Measurements from ENCODE around the gene DLEC1.
A peak's percentile ranks its signal among the peaks of the same experiment; 100 is the strongest.

Gene DLEC1

GRCh38 chr3:38151667-38152265 is 112.8 kb downstream of the DLEC1 start:
- TF ChIP-seq EZH2phosphoT487 (IDR thresholded peaks at IDR 0.05; ENCODE audit: low read depth) (no peak), CTCF (IDR thresholded peaks at IDR 0.05; ENCODE audit: low read depth, low read length) (no peak)
- Histone ChIP-seq H3K9ac (ENCODE audit: low read length) (no peak overlapping the region), H2AFZ (ENCODE audit: low read depth, low read length) (peak overlapping the region; percentile 44), H3K4me2 (ENCODE audit: low read length) (peak overlapping the region; percentile 25), H3K9me3 (ENCODE audit: insufficient read depth, low read length) (peaks cover 11% of the 10 kb centered on the region; the same call in 1 of the 2 replicates), H3K79me2 (ENCODE audit: low read length) (no peaks in the 10 kb centered on the region), H3K27me3 (ENCODE audit: low read depth, low read length) (no peaks in the 10 kb centered on the region), H3K4me3 (ENCODE audit: low read length) (no peak overlapping the region), H3K4me1 (ENCODE audit: low read length) (peaks cover 85% of the 10 kb centered on the region), H3K27ac (ENCODE audit: low read length) (peak overlapping the region; percentile 27), H3K36me3 (replicated peaks; ENCODE audit: low read depth, low read length) (peaks cover 2% of the 10 kb centered on the region), H4K20me1 (ENCODE audit: insufficient read depth, low read length) (no peaks in the 10 kb centered on the region)

DNA sequence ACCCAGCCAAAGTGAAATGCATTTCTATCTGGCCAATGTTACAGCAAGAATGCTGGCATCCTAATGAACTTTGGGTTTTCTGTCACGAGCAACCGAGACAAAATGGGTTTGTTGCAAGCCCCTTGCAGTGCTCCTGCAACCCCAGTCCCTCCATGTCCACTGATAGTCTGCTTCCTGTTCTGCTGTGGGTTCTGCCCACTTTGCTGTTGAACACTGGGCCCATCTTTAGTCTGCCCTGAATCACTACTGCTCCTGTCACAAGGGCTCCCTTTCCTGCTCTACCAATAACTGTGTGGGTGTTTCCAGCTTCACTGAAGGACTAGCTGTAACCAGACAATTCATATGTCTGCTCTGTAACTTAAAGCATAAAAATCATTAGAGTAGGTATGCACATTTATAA is 113.6 kb downstream of the DLEC1 start:
- H3K9me3 ChIP-seq (ENCODE audit: insufficient read depth, low read length) = peaks cover 3% of the 10 kb centered on the region; the same call in 1 of the 2 replicates
- no peak overlapping the region for H3K4me3 ChIP-seq (ENCODE audit: low read length)
- H4K20me1 ChIP-seq (ENCODE audit: insufficient read depth, low read length) = no peaks in the 10 kb centered on the region
- TF ChIP-seq EZH2phosphoT487 (IDR thresholded peaks at IDR 0.05; ENCODE audit: low read depth) = no peak
- no peak for TF ChIP-seq CTCF (IDR thresholded peaks at IDR 0.05; ENCODE audit: low read depth, low read length)
- no peaks in the 10 kb centered on the region for H3K27me3 ChIP-seq (ENCODE audit: low read depth, low read length)
- H3K79me2 ChIP-seq (ENCODE audit: low read length) = no peaks in the 10 kb centered on the region
- H3K4me1 ChIP-seq (ENCODE audit: low read length) = peaks cover 90% of the 10 kb centered on the region
- H3K9ac ChIP-seq (ENCODE audit: low read length) = no peak overlapping the region
- no peaks in the 10 kb centered on the region for H3K36me3 ChIP-seq (replicated peaks; ENCODE audit: low read depth, low read length)
- no peak overlapping the region for H2AFZ ChIP-seq (ENCODE audit: low read depth, low read length)
- no peak overlapping the region for H3K4me2 ChIP-seq (ENCODE audit: low read length)
- no peak overlapping the region for H3K27ac ChIP-seq (ENCODE audit: low read length)

GRCh38 chr3:38153221-38153620 is 114.2 kb downstream of the DLEC1 start:
- no peak overlapping the region for H3K9ac ChIP-seq (ENCODE audit: low read length)
- H3K4me2 ChIP-seq (ENCODE audit: low read length) = no peak overlapping the region
- H2AFZ ChIP-seq (ENCODE audit: low read depth, low read length) = no peak overlapping the region
- no peak overlapping the region for H3K4me3 ChIP-seq (ENCODE audit: low read length)
- H3K4me1 ChIP-seq (ENCODE audit: low read length) = peaks cover 90% of the 10 kb centered on the region
- TF ChIP-seq CTCF (IDR thresholded peaks at IDR 0.05; ENCODE audit: low read depth, low read length) = no peak
- H3K27me3 ChIP-seq (ENCODE audit: low read depth, low read length) = no peaks in the 10 kb centered on the region
- H3K27ac ChIP-seq (ENCODE audit: low read length) = peak overlapping the region; percentile 84; the same call in 1 of the 2 replicates
- H3K79me2 ChIP-seq (ENCODE audit: low read length) = no peaks in the 10 kb centered on the region
- no peaks in the 10 kb centered on the region for H4K20me1 ChIP-seq (ENCODE audit: insufficient read depth, low read length)
- no peaks in the 10 kb centered on the region for H3K36me3 ChIP-seq (replicated peaks; ENCODE audit: low read depth, low read length)
- no peaks in the 10 kb centered on the region for H3K9me3 ChIP-seq (ENCODE audit: insufficient read depth, low read length)

DNA sequence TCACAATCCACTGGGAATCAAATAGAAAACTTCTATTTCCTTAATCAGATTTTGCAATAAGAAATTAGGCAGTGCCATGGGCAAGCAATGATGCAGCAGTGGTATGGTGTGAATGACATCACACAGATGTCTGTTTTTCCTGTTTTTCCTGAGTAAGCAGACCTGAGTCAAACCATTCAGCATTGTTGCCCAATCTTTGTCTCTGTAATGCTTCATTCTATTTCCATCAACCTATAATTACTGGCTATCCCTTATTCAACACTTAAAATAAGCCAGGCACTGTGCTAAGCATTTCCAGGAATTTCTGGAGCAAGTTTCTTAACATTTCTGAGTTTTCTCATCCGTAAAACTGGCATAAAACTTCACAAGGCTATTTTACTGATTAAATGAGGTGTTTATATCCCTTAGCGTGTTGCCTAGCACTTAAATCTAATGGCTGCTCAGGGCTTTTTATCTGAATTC is 115.1 kb downstream of the DLEC1 start:
- peak overlapping the region; percentile 47 for H3K9ac ChIP-seq (ENCODE audit: low read length)
- no peaks in the 10 kb centered on the region for H3K9me3 ChIP-seq (ENCODE audit: insufficient read depth, low read length)
- peak overlapping the region; percentile 71 for H3K4me2 ChIP-seq (ENCODE audit: low read length)
- H3K27ac ChIP-seq (ENCODE audit: low read length) = peak overlapping the region; percentile 84
- H3K4me1 ChIP-seq (ENCODE audit: low read length) = peaks cover 93% of the 10 kb centered on the region
- no peaks in the 10 kb centered on the region for H3K79me2 ChIP-seq (ENCODE audit: low read length)
- H4K20me1 ChIP-seq (ENCODE audit: insufficient read depth, low read length) = no peaks in the 10 kb centered on the region
- no peaks in the 10 kb centered on the region for H3K27me3 ChIP-seq (ENCODE audit: low read depth, low read length)
- peak overlapping the region; percentile 53 for H3K4me3 ChIP-seq (ENCODE audit: low read length)
- 0 out of 2 replicates have a peak overlapping the region, but pooled peaks have one; percentile 12 for H2AFZ ChIP-seq (ENCODE audit: low read depth, low read length)
- TF ChIP-seq CTCF (IDR thresholded peaks at IDR 0.05; ENCODE audit: low read depth, low read length) = no peak
- H3K36me3 ChIP-seq (replicated peaks; ENCODE audit: low read depth, low read length) = no peaks in the 10 kb centered on the region
